Fibroblast of pulmonary artery (primary cell): Measurements from ENCODE around the gene FTO.

Source experiments
- DNase-seq: peaks from one replicate; pipeline ENCODE4 v3.0.0-alpha.2; 2010; ENCODE audit warnings: low read depth
- H3K4me3 ChIP-seq: replicated peaks from 2 replicates; pipeline ENCODE4 v1.5.1; 2011; ENCODE audit warnings: low read depth, mild to moderate bottlenecking, control low read depth, low read length, moderate library complexity
- CTCF ChIP-seq: IDR thresholded peaks from 2 replicates; pipeline ENCODE4 v1.5.1; 2011; ENCODE audit warnings: mild to moderate bottlenecking, control low read depth, low read length, inconsistent platforms; ENCODE audit errors: missing control alignments

Gene FTO

GRCh38 chr16:53769787-53770186 is 65.8 kb downstream of the FTO start:
- H3K4me3 ChIP-seq = no peak overlapping the region
- no peak for DNase-seq
- no peak for TF ChIP-seq CTCF

DNA sequence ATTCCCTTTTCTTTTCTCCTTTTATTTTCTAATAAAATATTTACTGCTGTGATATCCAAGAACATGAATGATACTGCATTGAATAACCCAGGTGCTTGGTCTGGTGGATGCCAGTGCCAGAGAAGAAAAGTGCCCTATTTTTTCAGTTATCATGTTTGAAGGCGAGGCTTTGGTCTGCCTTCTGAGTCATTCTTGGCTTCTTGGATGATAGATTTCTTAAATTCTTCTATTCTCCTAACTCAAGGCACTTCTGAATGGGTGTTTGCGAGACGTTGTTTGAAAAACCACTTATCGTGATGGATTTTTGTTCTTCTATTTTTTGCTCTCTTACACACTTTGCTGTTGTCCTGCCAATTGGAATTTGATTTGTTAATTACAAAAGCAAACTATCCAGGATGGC is 66.7 kb downstream of the FTO start:
- no peak for DNase-seq
- TF ChIP-seq CTCF = no peak
- no peak overlapping the region for H3K4me3 ChIP-seq

GRCh38 chr16:53771655-53772497 is 67.9 kb downstream of the FTO start:
- no peak overlapping the region for H3K4me3 ChIP-seq
- no peak for TF ChIP-seq CTCF
- DNase-seq = no peak

- peak; percentile 88 for DNase-seq
- no peak overlapping the region for H3K4me3 ChIP-seq
- TF ChIP-seq CTCF = peak; percentile 73
Measured at GRCh38 chr16:53773150-53773846, 69.3 kb downstream of the FTO start.

DNA sequence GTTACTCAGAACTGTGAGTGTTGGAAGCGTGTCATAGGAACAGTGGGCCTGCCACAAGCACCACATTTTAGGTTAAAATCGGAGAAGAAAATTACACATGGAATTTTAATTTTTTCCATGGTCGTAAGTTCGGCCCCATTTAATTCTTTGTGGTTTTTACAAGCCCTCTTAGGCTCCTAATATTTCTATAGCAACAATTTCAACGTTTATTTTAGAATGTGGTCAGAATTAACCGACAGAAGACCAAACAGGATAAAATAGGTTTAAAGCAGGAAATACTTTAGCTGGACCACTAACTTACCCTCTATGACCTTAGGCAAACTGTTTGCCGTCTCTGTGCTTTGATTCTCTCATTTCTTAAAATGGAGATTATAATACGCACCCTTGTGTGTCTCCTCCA is 69.9 kb downstream of the FTO start:
- DNase-seq = no peak
- no peak for TF ChIP-seq CTCF
- H3K4me3 ChIP-seq = no peak overlapping the region

- no peak for TF ChIP-seq CTCF
- DNase-seq = no peak
Measured at GRCh38 chr16:53775106-53775820, 71.3 kb downstream of the FTO start.

More at GRCh38 chr16:53775106-53775820, 71.3 kb downstream of the FTO start:
- no peak overlapping the region for H3K4me3 ChIP-seq
